SK-N-SH (cell line): ENCODE results near the gene ANKRD34B. TPM values are rescaled to one million over a fixed set of nuclear protein-coding genes. Genes with fewer than 3 reads are reported as not detected.

Experiments
- CTCF ChIA-PET: fragments of 300-600, 350-600 bp; formaldehyde crosslinking; extraction: SDS; loops from one replicate; lab custom pipeline; 2021; lab: Yijun Ruan, JAX
- POLR2A ChIA-PET: fragments of 350-600 bp; sonication (Branson Sonifier 250); formaldehyde crosslinking; extraction: SDS; loops from one replicate; lab custom pipeline; 2020; ENCODE audit warnings: antibody characterized with exemption, inconsistent platforms; lab: Yijun Ruan, JAX
- DNase-seq: peaks from one replicate; pipeline ENCODE4 v3.0.0; 2012
- H2AFZ ChIP-seq: fragments of 200-600 bp; sonication (generic); 2 replicates; pipeline ENCODE4 v1.8.1; 2016; ENCODE audit warnings: antibody characterized with exemption, mild to moderate bottlenecking, low read depth
- H3F3A ChIP-seq: fragments of 200-600 bp; sonication (generic); replicated peaks from 2 replicates; pipeline ENCODE3; 2016; ENCODE audit warnings: antibody characterized with exemption, mild to moderate bottlenecking; ENCODE audit not compliant: insufficient read depth
- H3K27ac ChIP-seq, 2 experiments: fragments of 200-500 bp in 1 of 2; fragments of 200-600 bp in 1 of 2; sonication (Bioruptor generic) in 1 of 2; sonication (generic), shearing (Covaris generic) in 1 of 2; 2 replicates each; pipeline versions ENCODE4 v1.5.1 to v1.6.1; 2014 to 2016; ENCODE audit warnings: low read depth in 2 of 2, inconsistent platforms in 1 of 2, low read length in 1 of 2, mild to moderate bottlenecking in 1 of 2, mixed read lengths in 1 of 2
- H3K27me3 ChIP-seq: fragments of 200-600 bp; sonication (generic), shearing (Covaris generic); 2 replicates; pipeline ENCODE4 v1.6.1; 2016; ENCODE audit warnings: mixed run types; ENCODE audit not compliant: insufficient read depth
- H3K36me3 ChIP-seq, 2 experiments: fragments of 200-500 bp in 1 of 2; fragments of 200-600 bp in 1 of 2; sonication (Bioruptor generic) in 1 of 2; sonication (generic) in 1 of 2; replicated peaks in 1 of 2; 2 replicates each; pipeline versions ENCODE3 to v1.5.1; 2014 to 2016; ENCODE audit warnings: low read length in 1 of 2, mild to moderate bottlenecking in 1 of 2; ENCODE audit not compliant: insufficient read depth in 2 of 2, control insufficient read depth in 1 of 2
- H3K4me1 ChIP-seq, 2 experiments: fragments of 200-500 bp in 1 of 2; fragments of 200-600 bp in 1 of 2; sonication (Bioruptor generic) in 1 of 2; sonication (generic), shearing (Covaris generic) in 1 of 2; 2 replicates each; pipeline versions ENCODE4 v1.5.1 to v1.6.1; 2014 to 2016; ENCODE audit warnings: low read depth in 1 of 2, low read length in 1 of 2, mixed run types in 1 of 2; ENCODE audit not compliant: insufficient read depth in 2 of 2, control insufficient read depth in 1 of 2
- H3K4me2 ChIP-seq: fragments of 200-600 bp; sonication (generic), shearing (Covaris generic); 2 replicates; pipeline ENCODE4 v1.6.1; 2017; ENCODE audit warnings: mixed run types
- H3K4me3 ChIP-seq, 2 experiments: fragments of 200-500 bp in 1 of 2; fragments of 200-600 bp in 1 of 2; sonication (Bioruptor generic) in 1 of 2; sonication (generic), shearing (Covaris generic) in 1 of 2; 2 replicates each; pipeline versions ENCODE4 v1.5.1 to v1.8.1; 2014 to 2016; ENCODE audit warnings: low read depth in 2 of 2, inconsistent platforms in 1 of 2, low read length in 1 of 2, mild to moderate bottlenecking in 1 of 2, mixed read lengths in 1 of 2, moderate library complexity in 1 of 2
- H3K79me2 ChIP-seq: fragments of 200-600 bp; sonication (generic); 2 replicates; pipeline ENCODE4 v1.8.1; 2017; ENCODE audit warnings: mild to moderate bottlenecking; ENCODE audit not compliant: insufficient read depth
- H3K9ac ChIP-seq: fragments of 200-600 bp; sonication (generic); 2 replicates; pipeline ENCODE4 v1.6.1; 2017; ENCODE audit warnings: mixed run types
- H3K9me2 ChIP-seq: fragments of 200-600 bp; sonication (generic); 2 replicates; pipeline ENCODE4 v1.6.1; 2017; ENCODE audit warnings: mixed run types
- H3K9me3 ChIP-seq: fragments of 200-600 bp; sonication (generic); 2 replicates; pipeline ENCODE4 v1.6.1; 2017; ENCODE audit warnings: mixed run types, mild to moderate bottlenecking, moderate library complexity
- H4K20me1 ChIP-seq: fragments of 200-600 bp; sonication (generic); 2 replicates; pipeline ENCODE4 v1.6.1; 2017; ENCODE audit warnings: mild to moderate bottlenecking, mixed run types; ENCODE audit not compliant: insufficient read depth
- EP300 ChIP-seq, 2 experiments: IDR thresholded peaks; 2 replicates each; pipeline versions ENCODE4 v1.4.0 to v1.6.1; 2012; ENCODE audit warnings: borderline replicate concordance in 1 of 2, low read depth in 1 of 2, low read length in 1 of 2
- FOSL2 ChIP-seq: IDR thresholded peaks from 2 replicates; pipeline ENCODE4 v1.4.0; 2012; ENCODE audit warnings: low read depth, mild to moderate bottlenecking, moderate library complexity, borderline replicate concordance
- FOXJ3 ChIP-seq: sonication (generic); formaldehyde crosslinking; IDR thresholded peaks from 2 replicates; pipeline ENCODE4 v1.5.1; 2020; ENCODE audit warnings: mild to moderate bottlenecking, missing genetic modification reagents
- MEF2A ChIP-seq: IDR thresholded peaks from 2 replicates; pipeline ENCODE4 v1.4.0; 2012; ENCODE audit warnings: low read depth, borderline replicate concordance
- NFIC ChIP-seq: IDR thresholded peaks from 2 replicates; pipeline ENCODE4 v1.4.0; 2012; ENCODE audit warnings: borderline replicate concordance
- POLR2AphosphoS5 ChIP-seq: IDR thresholded peaks from 2 replicates; pipeline ENCODE4 v1.6.1; 2012; ENCODE audit warnings: low read depth, low read length
- RCOR1 ChIP-seq: fragments of 150-350 bp; IDR thresholded peaks from 2 replicates; pipeline ENCODE4 v1.6.1; 2017; ENCODE audit warnings: antibody characterized with exemption, low read length
- RFX5 ChIP-seq: IDR thresholded peaks from 2 replicates; pipeline ENCODE4 v1.6.1; 2012; ENCODE audit warnings: mild to moderate bottlenecking, improper control_type of control experiment, low read length
- SIN3A ChIP-seq: IDR thresholded peaks from 2 replicates; pipeline ENCODE4 v1.6.1; 2012; ENCODE audit warnings: low read depth, mild to moderate bottlenecking, low read length, moderate library complexity, borderline replicate concordance
- TEAD4 ChIP-seq: IDR thresholded peaks from 2 replicates; pipeline ENCODE4 v1.4.0; 2012; ENCODE audit warnings: mild to moderate bottlenecking, borderline replicate concordance; ENCODE audit not compliant: insufficient read depth
- WGBS: methylation state at CpG from one replicate; pipeline ENCODE4 v1.1.6; 2017; ENCODE audit warnings: low lambda C conversion rate; 5-methylcytosine and 5-hydroxymethylcytosine counted together
- polyA plus RNA-seq, 3 experiments: library from polyadenylated mRNA; depleted of rRNA; stranded (reverse); fragments of >200 nt; gene quantifications; 2 replicates each; pipeline ENCODE4 v1.2.3, GENCODE V29; 2012
- TF ChIP-seq, protein P1 (sequence below): fragments of 150-350 bp; IDR thresholded peaks from 2 replicates; pipeline ENCODE4 v1.6.1; 2016; ENCODE audit warnings: mild to moderate bottlenecking, low read depth, low read length
- TF ChIP-seq, protein P2 (sequence below): IDR thresholded peaks from 2 replicates; pipeline ENCODE4 v1.4.0; 2012; ENCODE audit warnings: low read depth
- TF ChIP-seq, protein P3 (sequence below): fragments of 200-600 bp; sonication (generic); IDR thresholded peaks from 2 replicates; pipeline ENCODE4 v1.6.1; 2017; ENCODE audit warnings: antibody characterized with exemption, mild to moderate bottlenecking, moderate library complexity
- TF ChIP-seq, protein P4 (sequence below): IDR thresholded peaks from 2 replicates; pipeline ENCODE4; 2012
- TF ChIP-seq, protein P5 (sequence below): IDR thresholded peaks from 2 replicates; pipeline ENCODE4 v1.4.0; 2012; ENCODE audit warnings: low read depth, borderline replicate concordance

ANKRD34B gene
- polyA plus RNA-seq, 1 of the 3 experiments (the other 2 are of a cell fraction): not detected

DNA sequence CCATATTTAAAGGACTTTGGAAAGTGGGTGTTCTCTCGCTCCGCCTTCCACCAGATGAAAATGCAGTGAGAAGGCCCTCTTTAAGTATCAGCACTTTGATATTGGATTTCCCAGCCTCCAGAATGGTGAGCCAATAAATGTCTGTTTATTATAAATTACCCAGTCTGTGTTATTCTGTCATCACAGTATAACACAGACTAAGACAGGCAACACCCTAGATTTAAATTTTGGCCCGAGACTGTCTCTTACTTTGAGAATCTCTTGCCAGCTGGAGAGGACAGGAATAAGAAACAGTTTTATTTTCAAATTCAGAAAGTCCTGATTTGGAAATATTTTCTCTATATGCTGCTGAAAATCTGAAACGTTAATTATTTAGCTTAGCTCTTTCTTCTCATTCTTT, 60.7 kb downstream of the ANKRD34B start:
- TF ChIP-seq, protein P1, sequence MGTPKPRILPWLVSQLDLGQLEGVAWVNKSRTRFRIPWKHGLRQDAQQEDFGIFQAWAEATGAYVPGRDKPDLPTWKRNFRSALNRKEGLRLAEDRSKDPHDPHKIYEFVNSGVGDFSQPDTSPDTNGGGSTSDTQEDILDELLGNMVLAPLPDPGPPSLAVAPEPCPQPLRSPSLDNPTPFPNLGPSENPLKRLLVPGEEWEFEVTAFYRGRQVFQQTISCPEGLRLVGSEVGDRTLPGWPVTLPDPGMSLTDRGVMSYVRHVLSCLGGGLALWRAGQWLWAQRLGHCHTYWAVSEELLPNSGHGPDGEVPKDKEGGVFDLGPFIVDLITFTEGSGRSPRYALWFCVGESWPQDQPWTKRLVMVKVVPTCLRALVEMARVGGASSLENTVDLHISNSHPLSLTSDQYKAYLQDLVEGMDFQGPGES: no peak
- TF ChIP-seq, protein P2, sequence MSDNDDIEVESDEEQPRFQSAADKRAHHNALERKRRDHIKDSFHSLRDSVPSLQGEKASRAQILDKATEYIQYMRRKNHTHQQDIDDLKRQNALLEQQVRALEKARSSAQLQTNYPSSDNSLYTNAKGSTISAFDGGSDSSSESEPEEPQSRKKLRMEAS: no peak
- TF ChIP-seq FOXJ3 (no peak), TEAD4 (no peak), POLR2AphosphoS5 (no peak), SIN3A (no peak), NFIC (no peak), RCOR1 (no peak), EP300 (IDR thresholded peaks at IDR 0.05; ENCODE audit: borderline replicate concordance in 1 of 2, low read depth in 1 of 2, low read length in 1 of 2) (no peak), MEF2A (no peak), RFX5 (no peak), FOSL2 (no peak)
- TF ChIP-seq, protein P3, sequence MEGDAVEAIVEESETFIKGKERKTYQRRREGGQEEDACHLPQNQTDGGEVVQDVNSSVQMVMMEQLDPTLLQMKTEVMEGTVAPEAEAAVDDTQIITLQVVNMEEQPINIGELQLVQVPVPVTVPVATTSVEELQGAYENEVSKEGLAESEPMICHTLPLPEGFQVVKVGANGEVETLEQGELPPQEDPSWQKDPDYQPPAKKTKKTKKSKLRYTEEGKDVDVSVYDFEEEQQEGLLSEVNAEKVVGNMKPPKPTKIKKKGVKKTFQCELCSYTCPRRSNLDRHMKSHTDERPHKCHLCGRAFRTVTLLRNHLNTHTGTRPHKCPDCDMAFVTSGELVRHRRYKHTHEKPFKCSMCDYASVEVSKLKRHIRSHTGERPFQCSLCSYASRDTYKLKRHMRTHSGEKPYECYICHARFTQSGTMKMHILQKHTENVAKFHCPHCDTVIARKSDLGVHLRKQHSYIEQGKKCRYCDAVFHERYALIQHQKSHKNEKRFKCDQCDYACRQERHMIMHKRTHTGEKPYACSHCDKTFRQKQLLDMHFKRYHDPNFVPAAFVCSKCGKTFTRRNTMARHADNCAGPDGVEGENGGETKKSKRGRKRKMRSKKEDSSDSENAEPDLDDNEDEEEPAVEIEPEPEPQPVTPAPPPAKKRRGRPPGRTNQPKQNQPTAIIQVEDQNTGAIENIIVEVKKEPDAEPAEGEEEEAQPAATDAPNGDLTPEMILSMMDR: no peak
- TF ChIP-seq, protein P4, sequence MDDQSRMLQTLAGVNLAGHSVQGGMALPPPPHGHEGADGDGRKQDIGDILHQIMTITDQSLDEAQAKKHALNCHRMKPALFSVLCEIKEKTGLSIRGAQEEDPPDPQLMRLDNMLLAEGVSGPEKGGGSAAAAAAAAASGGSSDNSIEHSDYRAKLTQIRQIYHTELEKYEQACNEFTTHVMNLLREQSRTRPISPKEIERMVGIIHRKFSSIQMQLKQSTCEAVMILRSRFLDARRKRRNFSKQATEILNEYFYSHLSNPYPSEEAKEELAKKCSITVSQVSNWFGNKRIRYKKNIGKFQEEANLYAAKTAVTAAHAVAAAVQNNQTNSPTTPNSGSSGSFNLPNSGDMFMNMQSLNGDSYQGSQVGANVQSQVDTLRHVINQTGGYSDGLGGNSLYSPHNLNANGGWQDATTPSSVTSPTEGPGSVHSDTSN: no peak
- TF ChIP-seq, protein P5, sequence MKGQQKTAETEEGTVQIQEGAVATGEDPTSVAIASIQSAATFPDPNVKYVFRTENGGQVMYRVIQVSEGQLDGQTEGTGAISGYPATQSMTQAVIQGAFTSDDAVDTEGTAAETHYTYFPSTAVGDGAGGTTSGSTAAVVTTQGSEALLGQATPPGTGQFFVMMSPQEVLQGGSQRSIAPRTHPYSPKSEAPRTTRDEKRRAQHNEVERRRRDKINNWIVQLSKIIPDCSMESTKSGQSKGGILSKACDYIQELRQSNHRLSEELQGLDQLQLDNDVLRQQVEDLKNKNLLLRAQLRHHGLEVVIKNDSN: no peak
- 96% methylated on average over 4 of the region's 4 CpGs for WGBS

More for the DNA sequence above, 60.7 kb downstream of the ANKRD34B start:
- H3K4me3 ChIP-seq: no peak overlapping the region
- POLR2A ChIA-PET: no interaction called here
- H4K20me1 ChIP-seq: no peaks in the 10 kb centered on the region
- no peak overlapping the region for H3K4me2 ChIP-seq
- CTCF ChIA-PET: no interaction called here
- H3K9ac ChIP-seq: no peak overlapping the region
- H2AFZ ChIP-seq: no peak overlapping the region
- peaks cover 2 to 4% of the 10 kb centered on the region in 2 experiments for H3K36me3 ChIP-seq
- H3K9me2 ChIP-seq: no peaks in the 10 kb centered on the region
- no peaks in the 10 kb centered on the region for H3K9me3 ChIP-seq
- H3K27me3 ChIP-seq: no peaks in the 10 kb centered on the region
- DNase-seq: no peak
- no peaks in the 10 kb centered on the region for H3F3A ChIP-seq
- H3K79me2 ChIP-seq: no peaks in the 10 kb centered on the region
- H3K27ac ChIP-seq: no peak overlapping the region
- H3K4me1 ChIP-seq: no peaks in the 10 kb centered on the region
